PC-9 (cell line): Measurements from ENCODE around the gene GGCT. TPM values are rescaled to one million over a fixed set of nuclear protein-coding genes. Genes with fewer than 3 reads are reported as not detected.

Experiments
- BruUV-seq: library from RNA; stranded (reverse); fragments of 400-500 nt; replicated peaks from 2 replicates; lab custom pipeline; 2021; lab: Mats Ljungman, UMichigan
- CTCF ChIA-PET: fragments of 300-600 bp; sonication (Branson Sonifier 250); formaldehyde crosslinking; loops from one replicate; lab custom pipeline; 2022; ENCODE audit warnings: antibody characterized with exemption; lab: Charles Lee
- POLR2A ChIA-PET: fragments of 300-600 bp; sonication (Branson Sonifier 250); formaldehyde crosslinking; loops from one replicate; lab custom pipeline; 2022; ENCODE audit warnings: antibody characterized with exemption; ENCODE audit not compliant: unreplicated experiment; lab: Charles Lee
- DNase-seq, 2 experiments: peaks; one replicate each; pipeline versions ENCODE4 v3.0.0 to v3.0.0-alpha.2; 2015 to 2022; ENCODE audit warnings: mixed read lengths in 1 of 2
- H2AFZ ChIP-seq: fragments of 200-600 bp; sonication (generic); 2 replicates; pipeline ENCODE4 v1.8.1; 2017; ENCODE audit warnings: antibody characterized with exemption
- H3F3A ChIP-seq: fragments of 200-600 bp; sonication (generic); 2 replicates; pipeline ENCODE4 v1.8.1; 2017; ENCODE audit warnings: antibody characterized with exemption, mild to moderate bottlenecking, low read depth; ENCODE audit not compliant: insufficient read depth
- H3K27ac ChIP-seq: fragments of 200-600 bp; sonication (generic); 2 replicates; pipeline ENCODE4 v1.6.1; 2016; ENCODE audit warnings: mixed run types
- H3K27me3 ChIP-seq: fragments of 200-600 bp; sonication (generic); 2 replicates; pipeline ENCODE4 v1.6.1; 2016; ENCODE audit warnings: low read depth, mixed run types; ENCODE audit not compliant: insufficient read depth
- H3K36me3 ChIP-seq: fragments of 200-600 bp; sonication (generic); 2 replicates; pipeline ENCODE4 v1.6.1; 2016; ENCODE audit warnings: low read depth, mixed run types
- H3K4me1 ChIP-seq: fragments of 200-600 bp; sonication (generic); replicated peaks from 2 replicates; pipeline ENCODE4 v1.6.1; 2016; ENCODE audit warnings: mixed run types; ENCODE audit not compliant: insufficient read depth
- H3K4me2 ChIP-seq: fragments of 200-600 bp; sonication (generic); 2 replicates; pipeline ENCODE4 v1.6.1; 2017; ENCODE audit warnings: mixed run types
- H3K4me3 ChIP-seq: fragments of 200-600 bp; sonication (generic); 2 replicates; pipeline ENCODE4 v1.6.1; 2016; ENCODE audit warnings: mixed run types
- H3K79me2 ChIP-seq: fragments of 200-600 bp; sonication (generic); 2 replicates; pipeline ENCODE4 v1.6.1; 2017; ENCODE audit warnings: low read depth, mixed run types
- H3K9me2 ChIP-seq: fragments of 200-600 bp; sonication (generic); 2 replicates; pipeline ENCODE4 v1.8.1; 2017; ENCODE audit warnings: mild to moderate bottlenecking; ENCODE audit not compliant: insufficient read depth
- H3K9me3 ChIP-seq: fragments of 200-600 bp; sonication (generic); 2 replicates; pipeline ENCODE4 v1.8.1; 2016; ENCODE audit warnings: low read depth; ENCODE audit not compliant: insufficient read depth
- H4K20me1 ChIP-seq: fragments of 200-600 bp; sonication (generic); 2 replicates; pipeline ENCODE4 v1.8.1; 2017; ENCODE audit not compliant: insufficient read depth
- EZH2 ChIP-seq: fragments of 200-600 bp; sonication (generic); IDR thresholded peaks from 2 replicates; pipeline ENCODE4 v1.8.0; 2017; ENCODE audit warnings: antibody characterized with exemption, low read depth
- intact Hi-C: fragments of 100-400 bp; cut with micrococcal nuclease; formaldehyde crosslinking; loops from one replicate; pipeline ENCODE4 v1.10.0; 2022; ENCODE audit not compliant: unreplicated experiment
- total RNA-seq: library from RNA; stranded (reverse); gene quantifications from 2 replicates; pipeline ENCODE4 v1.2.3, GENCODE V29; 2021
- TF ChIP-seq, protein P1 (sequence below): fragments of 200-600 bp; sonication (generic); conservative IDR thresholded peaks from 2 replicates; pipeline ENCODE4 v1.6.1; 2017; ENCODE audit warnings: mixed run types, antibody characterized with exemption, mild to moderate bottlenecking, moderate library complexity

The GGCT gene
- total RNA-seq, 1 experiment from 2014 or later: 162 TPM

DNA sequence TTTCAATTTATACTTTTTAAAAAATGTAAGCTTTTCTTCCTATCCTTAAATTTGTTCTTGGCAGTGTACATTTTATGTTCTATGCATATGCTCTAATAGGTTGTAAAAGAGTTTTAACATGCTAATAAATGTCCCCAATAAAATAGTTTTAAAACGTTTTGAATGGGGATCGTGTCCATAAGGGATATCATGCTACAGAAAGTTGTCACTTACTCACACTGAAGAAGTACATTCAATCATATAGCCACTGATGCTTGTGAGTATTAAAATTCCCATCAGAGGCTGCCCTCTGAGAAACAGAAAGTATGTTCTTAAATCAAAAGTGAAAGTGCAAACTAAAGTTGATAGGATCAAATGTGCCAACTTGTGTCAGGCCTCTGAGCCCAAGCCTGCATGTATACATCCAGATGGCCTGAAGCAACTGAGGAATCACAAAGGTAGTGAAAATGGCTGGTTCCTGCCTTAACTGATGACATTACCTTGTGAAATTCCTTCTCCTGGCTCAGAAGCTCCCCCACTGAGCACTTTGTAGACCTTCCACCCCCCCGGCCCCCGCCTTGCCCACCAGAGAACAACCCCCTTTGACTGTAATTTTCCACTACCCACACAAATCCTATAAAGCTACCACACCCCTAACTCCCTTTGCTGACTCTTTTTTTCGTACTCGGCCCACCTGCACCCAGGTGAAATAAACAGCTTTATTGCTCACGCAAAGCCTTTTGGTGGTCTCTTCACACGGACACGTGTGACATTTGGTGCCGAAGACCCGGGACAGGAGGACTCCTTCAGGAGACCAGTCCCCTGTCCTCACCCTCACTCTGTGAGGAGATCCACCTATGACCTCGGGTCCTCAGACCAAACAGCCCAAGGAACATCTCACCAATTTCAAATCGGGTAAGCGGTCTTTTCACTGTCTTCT is 25.2 kb downstream of the GGCT start:
- TF ChIP-seq, protein P1, sequence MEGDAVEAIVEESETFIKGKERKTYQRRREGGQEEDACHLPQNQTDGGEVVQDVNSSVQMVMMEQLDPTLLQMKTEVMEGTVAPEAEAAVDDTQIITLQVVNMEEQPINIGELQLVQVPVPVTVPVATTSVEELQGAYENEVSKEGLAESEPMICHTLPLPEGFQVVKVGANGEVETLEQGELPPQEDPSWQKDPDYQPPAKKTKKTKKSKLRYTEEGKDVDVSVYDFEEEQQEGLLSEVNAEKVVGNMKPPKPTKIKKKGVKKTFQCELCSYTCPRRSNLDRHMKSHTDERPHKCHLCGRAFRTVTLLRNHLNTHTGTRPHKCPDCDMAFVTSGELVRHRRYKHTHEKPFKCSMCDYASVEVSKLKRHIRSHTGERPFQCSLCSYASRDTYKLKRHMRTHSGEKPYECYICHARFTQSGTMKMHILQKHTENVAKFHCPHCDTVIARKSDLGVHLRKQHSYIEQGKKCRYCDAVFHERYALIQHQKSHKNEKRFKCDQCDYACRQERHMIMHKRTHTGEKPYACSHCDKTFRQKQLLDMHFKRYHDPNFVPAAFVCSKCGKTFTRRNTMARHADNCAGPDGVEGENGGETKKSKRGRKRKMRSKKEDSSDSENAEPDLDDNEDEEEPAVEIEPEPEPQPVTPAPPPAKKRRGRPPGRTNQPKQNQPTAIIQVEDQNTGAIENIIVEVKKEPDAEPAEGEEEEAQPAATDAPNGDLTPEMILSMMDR: no peak
- no peak for TF ChIP-seq EZH2
- H2AFZ ChIP-seq: peak overlapping the region; percentile 93
- peaks cover 20% of the 10 kb centered on the region for H3K4me1 ChIP-seq
- DNase-seq: peak in 1 of 2 experiments; percentile 63
- intact Hi-C loops: loop anchor here (1.0 to 10.0 kb wide), 3 partner anchors 25 to 855 kb away; partner anchors contain the start of gene GGCT
- no peaks in the 10 kb centered on the region for H3K36me3 ChIP-seq
- peak overlapping the region; percentile 76 for H3K27ac ChIP-seq
- H4K20me1 ChIP-seq: no peaks in the 10 kb centered on the region
- H3K4me3 ChIP-seq: peak overlapping the region; percentile 73
- ChIA-PET POLR2A (interaction anchor here (0.9 kb wide), 1 partner anchor 19 kb away, joined by 4 read pairs; no protein-coding TSS in a partner anchor), CTCF (interaction anchor here (0.6 kb wide), 1 partner anchor 492 kb away, joined by 4 read pairs; no protein-coding TSS in a partner anchor)
- H3K9me3 ChIP-seq: no peaks in the 10 kb centered on the region
- no peaks in the 10 kb centered on the region for H3K27me3 ChIP-seq
- peaks cover 24% of the 10 kb centered on the region; the same call in 1 of the 2 replicates for H3F3A ChIP-seq
- H3K9me2 ChIP-seq: no peaks in the 10 kb centered on the region
- H3K79me2 ChIP-seq: peaks cover 21% of the 10 kb centered on the region
- BruUV-seq: TSS peak; percentile 61
- H3K4me2 ChIP-seq: peak overlapping the region; percentile 95

DNA sequence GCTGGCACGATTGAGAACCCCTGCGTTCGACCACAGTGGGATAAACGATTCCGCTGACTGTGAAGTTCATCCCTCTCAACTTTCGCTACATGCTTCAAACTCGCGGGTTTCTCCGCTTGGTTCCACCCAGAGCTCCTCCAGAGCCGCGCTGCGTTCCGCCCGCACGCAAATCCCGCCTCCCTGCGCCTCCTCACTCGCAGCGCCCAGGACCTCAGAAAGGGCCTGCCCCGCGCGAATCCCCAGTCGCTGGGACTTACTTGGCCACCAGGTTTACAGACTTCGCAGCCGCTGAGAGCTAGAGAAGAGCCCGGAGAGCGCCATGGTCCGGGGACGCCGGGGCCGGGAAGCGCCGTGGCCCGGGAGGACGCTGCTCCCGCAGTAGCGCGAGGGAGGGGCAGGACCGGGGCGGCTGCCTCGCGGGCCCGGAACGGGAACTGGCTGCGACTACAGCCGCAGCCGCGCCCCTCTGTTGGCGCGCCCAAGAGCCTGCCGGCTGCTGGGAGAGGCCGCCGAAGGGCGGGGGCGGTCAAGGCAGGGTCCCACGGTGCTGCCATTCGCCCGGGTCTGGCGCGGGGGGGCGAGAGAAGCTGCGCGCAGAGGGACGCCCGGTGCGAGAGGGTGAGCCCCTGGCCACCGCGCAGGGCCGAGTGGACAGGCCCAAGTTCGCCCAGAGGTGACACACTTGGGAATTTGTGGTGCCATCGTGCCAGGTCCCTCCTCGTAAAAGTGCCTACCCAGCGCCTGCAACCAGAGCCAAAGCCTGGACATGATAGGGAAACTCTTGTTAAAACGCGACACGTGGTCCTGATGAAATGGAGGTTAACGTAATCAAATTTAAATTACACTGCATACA is 26.1 kb downstream of the GGCT start, which contains the start of gene NOD1:
Gene NOD1, minus strand, starts transcription at position 436 of the 853 bp plus-strand sequence. CDS start 21,863 bp downstream, outside the sequence.
- no TSS peak for BruUV-seq

More for the DNA sequence above, 26.1 kb downstream of the GGCT start, which contains the start of gene NOD1:
- H3K27ac ChIP-seq: peak within 1 kb of the TSS; percentile 76
- peak; percentile 73 to 85 for DNase-seq
- H3K9me2 ChIP-seq: no peaks in the 10 kb centered on the region
- TF ChIP-seq, protein P1: no peak; the same call in 1 of the 2 replicates
- no peak for TF ChIP-seq EZH2
- peaks cover 21% of the 10 kb centered on the region for H3K4me1 ChIP-seq
- CTCF ChIA-PET: interaction anchor here (0.6 kb wide), 1 partner anchor 491 kb away, joined by 4 read pairs; no protein-coding TSS in a partner anchor
- peak within 1 kb of the TSS; percentile 95 for H3K4me2 ChIP-seq
- H4K20me1 ChIP-seq: no peaks in the 10 kb centered on the region
- H3F3A ChIP-seq: peaks cover 24% of the 10 kb centered on the region; the same call in 1 of the 2 replicates
- no peaks in the 10 kb centered on the region for H3K36me3 ChIP-seq
- POLR2A ChIA-PET: interaction anchor here (0.5 to 0.9 kb wide), 4 partner anchors 13 to 367 kb away, joined by 3 to 13 read pairs (median 6); no protein-coding TSS in a partner anchor
- H3K9me3 ChIP-seq: no peaks in the 10 kb centered on the region
- H3K27me3 ChIP-seq: no peaks in the 10 kb centered on the region
- H3K4me3 ChIP-seq: peak within 1 kb of the TSS; percentile 73
- intact Hi-C loops: loop anchor here (1.0 to 10.0 kb wide), 4 partner anchors 26 to 854 kb away; partner anchors contain the start of genes GGCT and ZNRF2
- H2AFZ ChIP-seq: peak within 1 kb of the TSS; percentile 93
- H3K79me2 ChIP-seq: peaks cover 29% of the 10 kb centered on the region
